ENCODE measurements around the gene ABCF1. TPM values are rescaled to one million over a fixed set of nuclear protein-coding genes. Genes with fewer than 3 reads are reported as not detected.

ABCF1 gene
- total RNA-seq, 1 donor from 2014 or later = 32.5 TPM

DNA sequence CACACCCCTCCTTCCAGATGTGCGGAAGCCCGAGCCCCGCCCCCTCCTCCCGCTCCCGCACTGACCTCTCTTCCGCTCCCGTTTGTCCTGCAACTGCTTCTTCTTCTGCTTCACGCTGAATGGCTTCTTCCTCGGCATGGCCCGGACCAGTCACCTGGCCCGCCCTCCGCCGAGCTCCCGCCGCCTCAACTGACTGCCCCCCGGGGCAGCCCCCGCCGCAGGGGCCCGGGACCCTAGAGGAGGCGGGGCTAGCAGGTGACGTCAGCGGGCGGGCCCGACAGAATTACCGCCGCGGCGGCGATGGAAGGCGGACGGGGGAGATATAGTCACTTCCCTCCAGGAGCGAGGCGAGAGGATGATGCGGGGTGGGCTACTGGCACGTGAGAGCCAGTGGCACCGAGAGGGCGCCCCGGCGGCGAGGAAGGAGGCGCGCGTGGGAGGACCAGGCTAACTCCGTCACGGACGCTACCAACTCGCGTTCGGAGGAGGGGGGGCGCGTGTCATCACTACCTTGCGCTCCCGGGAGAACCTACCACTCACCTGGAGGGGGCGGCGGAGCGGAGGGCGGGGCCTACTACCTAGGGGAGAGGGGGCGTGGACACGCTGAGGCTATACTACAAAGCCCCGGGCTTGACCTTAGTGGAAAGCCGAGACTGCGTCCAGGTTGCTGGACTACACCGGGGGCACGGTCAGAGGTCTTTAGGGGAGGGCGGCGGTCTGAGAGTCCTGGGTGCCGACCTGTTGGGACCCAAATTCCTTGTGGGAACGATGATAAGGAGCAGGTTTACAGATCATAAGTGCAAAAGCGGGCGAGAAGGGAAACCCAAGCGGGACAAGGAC is 15.0 kb upstream of the ABCF1 start, which contains the start of gene GNL1:
GNL1 (minus strand) TSS at position 424 of the 840 bp plus-strand sequence; CDS start at position 138, 286 bp downstream.
- peak; percentile 96 for DNase-seq
- intact Hi-C loops (cut with DNase I) = loop anchor here (5.0 kb wide), 1 partner anchor 161 kb away; the partner anchor contains the start of gene MDC1
- peak; percentile 85 for ATAC-seq (ENCODE audit: poor library complexity)

DNA sequence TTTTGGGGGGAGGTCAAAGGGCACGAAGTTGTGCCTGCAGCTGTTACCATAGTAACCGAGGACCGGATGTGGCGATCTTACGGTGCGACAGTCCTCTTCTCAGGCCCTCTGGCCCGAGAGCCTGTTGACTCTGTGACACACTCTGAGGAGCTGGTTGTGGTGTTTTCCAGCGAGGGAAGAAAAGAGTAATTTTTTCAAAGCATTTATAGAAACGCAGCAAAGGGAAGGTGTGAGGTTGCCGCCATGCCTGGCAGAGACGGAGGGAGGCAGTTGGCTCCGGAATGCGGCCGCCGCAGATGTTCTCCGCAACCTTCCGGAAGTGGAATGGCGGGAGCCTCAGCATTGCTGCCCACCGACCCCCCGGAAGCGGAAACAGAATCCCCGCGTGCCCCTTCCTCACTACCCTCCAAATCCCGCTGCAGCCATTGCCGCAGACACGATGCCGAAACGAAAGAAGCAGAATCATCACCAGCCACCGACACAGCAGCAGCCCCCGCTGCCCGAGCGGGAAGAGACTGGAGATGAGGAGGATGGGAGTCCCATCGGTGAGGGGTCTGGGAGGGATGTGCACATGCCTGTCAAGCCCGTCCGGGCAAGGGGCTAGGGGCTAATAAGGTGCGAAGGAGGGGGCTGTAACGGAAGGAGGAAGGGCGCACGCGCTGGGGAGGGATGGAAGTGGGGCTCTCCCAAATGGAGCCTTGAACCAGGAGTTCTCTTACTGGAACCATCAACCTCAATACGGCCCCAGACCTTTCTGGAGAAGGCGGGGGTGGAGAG is 14.1 kb upstream of the ABCF1 start, which contains the start of gene PRR3:
PRR3 (plus strand) TSS at position 390 of the 777 bp plus-strand sequence; CDS start at position 440, 50 bp downstream.
- DNase-seq = peak; percentile 91
- intact Hi-C loops (cut with DNase I) = loop anchor here (5.0 kb wide), 1 partner anchor 160 kb away; the partner anchor contains the start of gene MDC1

DNA sequence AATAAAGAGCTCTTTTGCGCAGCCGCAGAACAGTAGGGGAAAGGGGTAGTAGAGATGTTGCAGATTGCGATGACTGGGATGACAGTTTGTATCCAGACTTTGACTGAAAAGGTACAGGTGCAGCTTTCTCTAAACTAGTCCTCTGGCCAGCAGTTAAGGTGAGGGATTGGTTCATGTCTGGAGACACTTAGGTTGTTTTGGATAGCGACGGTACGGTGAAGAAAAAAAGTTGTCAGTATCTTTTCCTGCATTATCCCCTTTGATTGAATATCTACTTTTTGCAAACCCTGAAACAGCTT is 13.6 kb upstream of the ABCF1 start:
- intact Hi-C loops (cut with DNase I) = loop anchor here (5.0 kb wide), 1 partner anchor 160 kb away; the partner anchor contains the start of gene MDC1

More for the DNA sequence above, 14.1 kb upstream of the ABCF1 start, which contains the start of gene PRR3:
- ATAC-seq (ENCODE audit: poor library complexity) = peak; percentile 89

DNA sequence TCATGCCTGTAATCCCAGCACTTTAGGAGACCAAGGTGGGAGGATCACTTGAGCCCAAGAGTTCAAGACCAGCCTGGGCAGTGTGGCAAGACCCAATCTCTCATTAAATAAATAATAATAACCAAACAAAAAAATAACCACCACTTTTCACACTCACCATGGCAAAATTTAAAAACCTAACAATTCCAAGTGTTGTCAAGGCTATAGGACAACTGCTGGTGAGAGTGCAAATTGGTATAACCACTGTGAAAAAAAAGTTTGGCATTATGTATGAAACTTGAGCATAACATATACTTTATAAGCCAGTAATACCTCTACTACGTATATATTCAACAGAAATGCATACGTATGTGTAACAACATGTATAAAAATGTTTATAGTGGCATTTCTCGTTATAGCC is 10.3 kb upstream of the ABCF1 start:
- ATAC-seq (ENCODE audit: poor library complexity) = no peak
- intact Hi-C loops (cut with DNase I) = no loop called here
- no peak for DNase-seq

More for the DNA sequence above, 13.6 kb upstream of the ABCF1 start:
- no peak for DNase-seq
- ATAC-seq (ENCODE audit: poor library complexity) = no peak

DNA sequence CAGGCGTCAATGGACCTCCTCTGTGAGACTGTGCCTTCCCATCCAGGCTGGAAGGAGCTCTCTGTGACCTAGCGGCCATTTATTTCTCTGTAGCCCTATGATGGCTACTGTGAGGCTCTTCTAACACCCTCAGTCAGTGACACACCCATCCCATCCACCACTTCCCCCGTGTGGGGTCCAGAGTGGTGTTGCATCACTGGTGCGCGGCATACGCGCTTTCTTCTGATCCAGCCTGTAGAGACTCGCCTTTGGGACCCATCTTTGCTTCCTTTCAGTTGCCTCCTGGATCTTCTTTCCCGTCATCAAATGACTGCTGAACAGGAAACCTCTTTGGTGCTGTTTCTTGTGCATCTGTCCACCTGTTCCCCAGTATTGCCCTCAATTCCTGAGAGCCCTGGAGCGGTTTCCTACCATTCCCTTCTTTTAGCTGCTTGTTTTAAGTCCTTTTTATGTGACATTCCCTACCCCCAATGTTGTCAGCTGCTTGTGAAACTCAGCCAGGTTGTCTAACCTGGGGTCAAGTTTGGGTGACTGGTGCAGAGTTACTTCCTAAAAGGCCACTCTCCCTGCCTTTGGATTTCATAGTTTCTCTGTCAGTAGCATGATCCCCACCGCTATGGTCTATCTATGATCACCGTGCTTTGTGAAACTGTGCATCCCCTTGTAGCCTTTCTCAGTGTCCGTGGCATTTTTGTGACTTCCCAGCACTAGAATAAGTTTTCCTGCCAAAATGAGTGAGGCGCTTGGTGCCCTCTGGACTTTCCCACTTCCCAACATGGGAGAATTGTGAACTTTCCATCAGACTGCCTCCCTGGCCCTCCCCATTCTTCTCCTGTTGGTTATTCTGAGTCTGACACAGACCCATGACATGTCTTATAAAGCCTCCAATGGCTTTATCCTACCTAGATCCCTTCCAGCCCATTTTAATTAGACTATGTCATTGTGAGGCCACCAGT is 8.5 kb upstream of the ABCF1 start:
- intact Hi-C loops (cut with DNase I) = no loop called here
- ATAC-seq (ENCODE audit: poor library complexity) = no peak

DNA sequence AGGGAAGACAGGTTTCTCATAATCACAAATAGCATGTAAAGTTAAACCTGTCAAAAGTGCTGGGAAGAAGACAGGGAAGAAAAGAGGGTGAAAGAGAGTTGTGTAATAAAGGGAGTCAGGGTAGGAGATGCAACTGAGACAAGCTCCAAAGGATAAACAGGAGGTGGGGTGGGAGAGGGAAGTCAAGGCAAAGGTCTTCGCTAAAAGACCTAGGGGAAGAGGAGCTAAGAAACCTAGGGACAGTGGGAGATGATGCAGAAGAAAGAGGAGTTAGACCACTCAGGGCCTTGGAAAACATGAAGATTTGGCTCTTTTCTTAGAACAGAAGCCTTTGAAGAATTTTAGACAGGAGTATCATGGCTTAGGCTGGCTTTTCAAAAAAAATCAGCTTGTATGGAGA is 7.1 kb upstream of the ABCF1 start:
- no peak for DNase-seq
- intact Hi-C loops (cut with DNase I) = no loop called here
- ATAC-seq (ENCODE audit: poor library complexity) = no peak

More for the DNA sequence above, 8.5 kb upstream of the ABCF1 start:
- DNase-seq = no peak

DNA sequence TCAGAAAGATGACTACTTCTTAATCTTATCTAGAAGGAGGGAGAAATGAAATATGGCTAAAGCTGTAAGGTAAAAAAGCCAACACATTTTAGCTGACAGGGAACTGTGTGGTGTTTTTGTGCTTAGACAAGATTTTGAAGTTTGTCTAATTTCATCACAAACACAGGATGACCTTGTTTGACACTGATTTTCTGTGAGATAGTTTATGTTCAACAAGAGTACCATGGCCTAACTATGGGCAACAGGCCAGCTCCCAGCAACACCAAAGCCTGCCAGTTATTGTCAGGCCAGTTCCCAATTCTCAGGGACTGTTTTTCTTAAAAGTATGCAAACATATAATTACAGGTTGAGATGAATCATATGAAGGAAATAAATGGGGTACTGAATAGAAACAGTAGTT is 5.5 kb upstream of the ABCF1 start:
- no peak for DNase-seq
- intact Hi-C loops (cut with DNase I) = no loop called here
- ATAC-seq (ENCODE audit: poor library complexity) = no peak

DNA sequence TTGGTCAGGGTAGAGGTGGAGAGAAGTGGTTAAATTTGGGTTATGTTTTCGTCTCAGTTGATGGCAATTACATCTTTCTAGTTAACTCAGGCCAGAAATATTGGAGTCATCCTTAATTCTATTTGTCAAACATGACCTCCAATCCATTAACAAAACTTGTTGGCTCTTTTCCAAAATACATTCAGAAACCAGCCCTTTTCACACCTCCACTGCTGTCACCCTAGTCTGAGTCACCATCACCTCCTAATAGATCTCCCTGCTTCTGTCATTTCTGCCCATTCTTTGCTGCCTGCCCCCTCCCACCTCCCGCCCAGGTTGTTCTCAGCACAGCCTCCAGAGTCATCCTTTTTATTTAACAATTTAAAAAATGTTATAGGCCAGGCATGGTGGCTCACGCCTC is 3.0 kb upstream of the ABCF1 start:
- ATAC-seq (ENCODE audit: poor library complexity) (no peak), DNase-seq (no peak)
- intact Hi-C loops (cut with DNase I) = no loop called here

DNA sequence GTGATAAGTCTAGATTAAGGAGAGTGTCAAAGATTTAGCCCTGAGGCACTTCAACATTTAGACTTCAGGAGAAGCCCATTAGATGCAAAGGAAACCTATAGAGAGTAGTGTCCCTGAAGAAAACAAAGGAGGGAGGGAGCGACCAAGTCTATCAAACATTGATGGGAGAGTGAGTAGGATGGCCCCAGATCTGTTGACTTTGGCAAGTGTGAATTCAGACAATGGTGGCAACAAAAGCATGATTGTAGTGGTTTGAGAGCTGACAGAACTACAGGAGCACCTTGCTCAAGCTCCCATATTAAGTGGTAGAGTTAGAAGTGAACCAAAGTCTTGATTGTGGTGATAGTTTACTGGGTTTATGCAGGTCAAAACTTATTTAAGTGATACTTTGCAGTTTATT is 979 bp upstream of the ABCF1 start:
- intact Hi-C loops (cut with DNase I) = no loop called here
- ATAC-seq (ENCODE audit: poor library complexity) (no peak), DNase-seq (no peak)

DNA sequence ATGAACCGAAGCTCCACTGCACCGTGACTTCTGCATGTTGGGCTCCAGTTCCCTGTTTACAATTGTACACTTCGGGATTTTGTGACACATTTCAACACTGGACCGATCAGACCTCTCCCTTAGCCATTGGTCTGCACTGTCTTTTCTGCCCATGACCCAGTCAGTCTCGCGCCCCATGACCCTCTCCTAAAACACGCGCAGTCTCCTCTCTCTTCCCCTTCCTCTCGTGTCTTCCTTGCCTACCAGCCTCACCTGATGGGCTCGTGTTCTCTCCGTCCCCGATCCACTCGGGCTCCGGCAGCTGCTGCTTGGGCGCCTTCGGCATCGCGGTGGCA is 535 bp upstream of the ABCF1 start:
- no peak for DNase-seq
- intact Hi-C loops (cut with DNase I) = no loop called here
- ATAC-seq (ENCODE audit: poor library complexity) = peak; percentile 19

DNA sequence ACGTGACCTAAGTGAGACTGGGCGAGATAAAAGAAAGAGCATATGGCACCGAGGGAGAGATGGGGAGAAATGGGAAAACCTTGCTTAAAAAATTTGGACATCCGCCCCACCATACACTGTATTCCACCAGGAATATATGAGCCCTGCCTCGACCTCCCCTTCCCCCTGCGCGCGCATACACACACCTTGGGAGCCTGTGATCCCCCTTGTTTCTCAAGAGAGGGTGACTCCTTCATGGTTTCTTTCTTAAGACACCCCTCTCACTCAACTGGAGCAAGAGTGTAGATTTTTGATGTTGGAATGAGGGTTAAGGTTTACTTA is 480 bp downstream of the ABCF1 start:
- intact Hi-C loops (cut with DNase I) = no loop called here
- ATAC-seq (ENCODE audit: poor library complexity) = no peak
- DNase-seq = no peak

DNA sequence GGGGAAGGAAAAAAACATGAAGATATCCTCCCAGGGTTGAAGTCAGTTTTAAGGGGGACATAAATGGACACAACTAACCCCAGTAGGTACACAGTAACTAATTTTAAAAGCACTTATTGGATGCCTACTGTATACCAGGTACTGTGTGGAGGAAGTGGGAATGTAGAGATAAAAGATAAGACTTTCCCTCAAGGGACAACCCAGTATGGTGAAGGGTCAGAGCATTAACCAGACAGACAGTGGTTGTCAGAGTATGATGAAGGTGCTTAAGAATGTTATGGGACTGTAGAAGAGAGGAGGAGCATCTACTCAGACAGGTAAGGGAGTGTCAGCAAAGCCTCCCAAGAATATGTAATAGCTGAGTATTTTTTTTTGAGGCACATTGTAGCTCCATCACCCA is 906 bp downstream of the ABCF1 start:
- intact Hi-C loops (cut with DNase I) = no loop called here
- DNase-seq (no peak), ATAC-seq (ENCODE audit: poor library complexity) (no peak)

DNA sequence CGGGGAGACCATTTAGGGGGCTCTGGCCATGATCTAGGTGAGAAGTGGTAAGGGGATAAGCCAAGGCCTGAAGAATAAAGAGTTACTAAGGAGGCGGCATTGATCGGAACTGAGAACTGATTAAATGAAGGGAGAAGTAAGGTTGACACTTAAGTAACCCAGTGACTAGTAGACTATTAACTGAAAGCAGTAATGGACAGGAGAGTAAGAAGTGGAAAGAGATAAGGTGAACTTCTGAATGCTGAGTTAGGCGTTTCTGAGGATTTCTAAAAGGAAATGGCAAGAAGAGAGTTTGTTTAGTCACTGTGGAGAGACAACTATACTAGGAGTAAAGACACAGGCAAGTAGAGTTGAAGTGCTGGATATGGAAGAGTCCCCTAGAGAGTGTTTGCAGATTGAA is 1.9 kb downstream of the ABCF1 start:
- no peak for DNase-seq
- intact Hi-C loops (cut with DNase I) = no loop called here
- no peak for ATAC-seq (ENCODE audit: poor library complexity)

DNA sequence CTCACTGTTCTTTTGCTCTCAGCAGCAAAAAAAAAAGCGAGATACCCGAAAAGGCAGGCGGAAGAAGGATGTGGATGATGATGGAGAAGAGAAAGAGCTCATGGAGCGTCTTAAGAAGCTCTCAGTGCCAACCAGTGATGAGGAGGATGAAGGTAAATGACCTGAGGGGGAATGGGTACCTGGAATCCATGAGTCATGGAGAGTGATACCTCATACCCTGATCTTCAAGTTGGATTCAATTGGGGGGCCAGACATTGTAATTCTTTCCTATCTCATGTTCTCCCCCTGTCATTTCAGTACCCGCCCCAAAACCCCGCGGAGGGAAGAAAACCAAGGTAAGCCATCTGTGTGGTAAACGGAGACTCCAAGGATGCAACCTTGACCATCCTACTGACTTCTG is 6.8 kb downstream of the ABCF1 start:
- no peak for DNase-seq
- intact Hi-C loops (cut with DNase I) = no loop called here
- no peak for ATAC-seq (ENCODE audit: poor library complexity)

DNA sequence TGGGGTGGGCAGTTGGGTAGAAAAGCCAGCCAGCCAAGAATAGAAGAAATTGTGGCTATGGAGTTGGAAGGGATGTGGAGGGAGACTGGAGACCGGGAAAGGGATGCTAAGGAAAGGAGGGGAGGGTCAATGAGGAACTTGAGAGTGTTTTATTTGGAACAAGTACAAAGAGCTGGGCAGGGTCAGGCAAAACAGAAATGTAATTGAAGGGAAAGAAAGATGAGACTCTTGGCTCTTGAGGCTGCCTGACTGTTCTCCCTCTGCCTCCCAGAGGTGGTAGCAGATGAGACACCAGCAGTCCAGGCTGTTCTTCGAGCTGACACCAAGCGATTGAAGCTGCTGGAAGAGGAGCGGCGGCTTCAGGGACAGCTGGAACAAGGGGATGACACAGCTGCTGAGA is 12.7 kb downstream of the ABCF1 start:
- no peak for DNase-seq
- ATAC-seq (ENCODE audit: poor library complexity) = no peak
- intact Hi-C loops (cut with DNase I) = no loop called here

DNA sequence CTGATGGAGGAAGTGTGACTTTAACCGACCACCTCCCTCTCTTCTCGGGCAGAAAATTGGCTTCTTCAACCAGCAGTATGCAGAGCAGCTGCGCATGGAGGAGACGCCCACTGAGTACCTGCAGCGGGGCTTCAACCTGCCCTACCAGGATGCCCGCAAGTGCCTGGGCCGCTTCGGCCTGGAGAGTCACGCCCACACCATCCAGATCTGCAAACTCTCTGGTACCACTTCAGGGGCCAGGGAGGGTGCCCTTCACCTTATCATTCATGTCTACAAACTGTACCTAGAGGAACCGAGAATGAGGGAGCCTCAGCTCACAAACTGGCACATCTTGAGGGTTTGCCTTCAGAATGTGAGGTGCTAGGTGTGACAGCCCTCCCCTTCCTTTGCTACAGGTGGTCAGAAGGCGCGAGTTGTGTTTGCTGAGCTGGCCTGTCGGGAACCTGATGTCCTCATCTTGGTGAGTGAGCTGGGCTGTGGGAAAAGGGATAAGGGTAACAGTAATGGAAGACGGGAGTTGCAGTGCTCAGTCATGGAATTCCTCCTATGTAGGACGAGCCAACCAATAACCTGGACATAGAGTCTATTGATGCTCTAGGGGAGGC is 18.6 kb downstream of the ABCF1 start:
- ATAC-seq (ENCODE audit: poor library complexity) = no peak
- DNase-seq = no peak
- intact Hi-C loops (cut with DNase I) = no loop called here

DNA sequence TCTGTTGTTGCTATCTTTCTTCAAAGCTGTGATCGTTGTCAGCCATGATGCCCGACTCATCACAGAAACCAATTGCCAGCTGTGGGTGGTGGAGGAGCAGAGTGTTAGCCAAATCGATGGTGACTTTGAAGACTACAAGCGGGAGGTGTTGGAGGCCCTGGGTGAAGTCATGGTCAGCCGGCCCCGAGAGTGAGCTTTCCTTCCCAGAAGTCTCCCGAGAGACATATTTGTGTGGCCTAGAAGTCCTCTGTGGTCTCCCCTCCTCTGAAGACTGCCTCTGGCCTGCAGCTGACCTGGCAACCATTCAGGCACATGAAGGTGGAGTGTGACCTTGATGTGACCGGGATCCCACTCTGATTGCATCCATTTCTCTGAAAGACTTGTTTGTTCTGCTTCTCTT is 19.3 kb downstream of the ABCF1 start:
- no peak for ATAC-seq (ENCODE audit: poor library complexity)
- DNase-seq = no peak
- intact Hi-C loops (cut with DNase I) = no loop called here

DNA sequence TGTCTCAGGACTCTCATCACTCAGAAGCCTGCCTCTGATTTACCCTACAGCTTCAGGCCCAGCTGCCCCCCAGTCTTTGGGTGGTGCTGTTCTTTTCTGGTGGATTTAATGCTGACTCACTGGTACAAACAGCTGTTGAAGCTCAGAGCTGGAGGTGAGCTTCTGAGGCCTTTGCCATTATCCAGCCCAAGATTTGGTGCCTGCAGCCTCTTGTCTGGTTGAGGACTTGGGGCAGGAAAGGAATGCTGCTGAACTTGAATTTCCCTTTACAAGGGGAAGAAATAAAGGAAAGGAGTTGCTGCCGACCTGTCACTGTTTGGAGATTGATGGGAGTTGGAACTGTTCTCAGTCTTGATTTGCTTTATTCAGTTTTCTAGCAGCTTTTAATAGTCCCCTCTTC is 19.8 kb downstream of the ABCF1 start:
- intact Hi-C loops (cut with DNase I) = no loop called here
- no peak for ATAC-seq (ENCODE audit: poor library complexity)

DNA sequence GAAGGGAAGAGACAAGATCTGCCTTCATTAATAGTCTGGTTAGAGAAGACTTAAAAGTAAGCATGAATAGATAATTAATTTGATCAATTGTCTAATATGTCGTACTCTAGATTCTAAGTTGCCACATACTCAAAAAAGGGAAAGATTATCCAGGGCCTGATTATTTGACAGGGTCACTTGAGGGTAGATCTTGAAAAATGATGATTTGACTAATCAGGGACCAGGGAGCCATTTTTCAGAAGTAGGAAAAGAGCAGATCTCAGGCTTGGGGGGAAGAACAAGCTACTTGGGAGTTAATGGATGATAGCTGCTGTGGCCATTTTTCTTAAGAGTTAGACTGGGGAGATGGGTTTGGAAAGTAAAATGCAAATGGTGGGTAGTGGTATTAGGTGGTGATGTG is 21.0 kb downstream of the ABCF1 start:
- ATAC-seq (ENCODE audit: poor library complexity) (no peak), DNase-seq (no peak)
- intact Hi-C loops (cut with DNase I) = no loop called here

More for the DNA sequence above, 19.8 kb downstream of the ABCF1 start:
- no peak for DNase-seq

Data from Right ventricle myocardium superior (tissue), 1 donor.